ENCODE measurements around the gene OXA1L.
"Not testable (repeated sequence)": the region's sequence is repeated elsewhere in the genome, so short reads cannot be mapped to it uniquely, and the experiment has no call there.

The OXA1L gene

DNA sequence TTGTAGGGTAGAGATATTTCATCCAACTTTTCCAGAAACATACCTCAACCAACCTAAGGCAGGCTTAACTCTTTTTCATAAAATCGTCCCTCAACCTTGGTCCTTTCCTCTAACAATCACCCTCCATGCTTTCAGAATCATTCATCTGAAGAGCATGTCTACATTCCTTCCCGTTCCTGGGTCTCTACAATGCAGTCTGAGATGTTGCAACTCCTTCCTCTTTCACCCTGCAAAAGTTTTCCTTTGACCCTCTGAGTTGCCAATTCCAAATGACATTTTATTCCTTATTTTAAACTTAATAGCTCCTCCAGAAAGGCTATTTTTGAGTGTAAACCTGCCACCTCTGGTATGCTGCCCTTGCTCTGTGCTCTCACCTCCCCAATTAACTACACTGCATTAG, 32.0 kb downstream of the OXA1L start:
- DNase-seq (ENCODE audit: low read depth, low spot score), result no peak

DNA sequence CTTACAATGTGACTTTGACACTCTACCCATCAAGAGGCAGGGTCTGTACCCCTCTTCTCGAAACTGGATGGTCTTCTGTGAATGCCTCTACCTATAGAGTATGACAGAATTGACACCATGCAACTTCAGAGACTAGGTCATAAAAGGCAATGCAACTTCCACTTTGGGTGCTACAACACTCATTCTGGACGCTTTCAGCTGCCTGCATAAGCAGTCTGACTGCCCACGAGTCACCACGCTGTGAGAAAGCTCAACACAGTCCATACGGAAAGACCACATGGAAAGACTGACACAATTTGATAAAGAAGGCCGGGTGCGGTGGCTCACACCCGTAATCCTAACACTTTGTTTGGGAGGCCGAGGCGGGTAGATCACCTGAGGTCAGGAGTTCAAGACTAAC, 33.9 kb downstream of the OXA1L start:
- no peak for DNase-seq (ENCODE audit: low read depth, low spot score)

DNA sequence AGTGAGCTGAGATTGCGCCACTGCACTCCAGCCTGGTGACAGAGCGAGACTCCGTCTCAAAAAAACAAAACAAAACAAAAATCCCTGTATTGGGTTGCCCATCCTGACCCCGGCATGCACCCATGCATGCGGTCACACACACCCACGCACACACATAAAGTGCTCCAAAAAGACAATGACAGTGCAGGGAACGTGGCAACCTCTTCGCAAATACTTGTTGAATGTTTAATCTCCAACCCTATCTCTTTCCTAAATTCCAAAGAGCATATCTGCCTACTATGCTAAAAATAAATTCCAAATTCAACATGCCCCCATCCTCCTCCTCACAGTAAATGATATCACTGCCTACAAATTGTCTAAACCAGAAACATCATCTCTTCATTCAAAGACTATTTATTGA, 35.2 kb downstream of the OXA1L start:
- no peak for DNase-seq (ENCODE audit: low read depth, low spot score)

DNA sequence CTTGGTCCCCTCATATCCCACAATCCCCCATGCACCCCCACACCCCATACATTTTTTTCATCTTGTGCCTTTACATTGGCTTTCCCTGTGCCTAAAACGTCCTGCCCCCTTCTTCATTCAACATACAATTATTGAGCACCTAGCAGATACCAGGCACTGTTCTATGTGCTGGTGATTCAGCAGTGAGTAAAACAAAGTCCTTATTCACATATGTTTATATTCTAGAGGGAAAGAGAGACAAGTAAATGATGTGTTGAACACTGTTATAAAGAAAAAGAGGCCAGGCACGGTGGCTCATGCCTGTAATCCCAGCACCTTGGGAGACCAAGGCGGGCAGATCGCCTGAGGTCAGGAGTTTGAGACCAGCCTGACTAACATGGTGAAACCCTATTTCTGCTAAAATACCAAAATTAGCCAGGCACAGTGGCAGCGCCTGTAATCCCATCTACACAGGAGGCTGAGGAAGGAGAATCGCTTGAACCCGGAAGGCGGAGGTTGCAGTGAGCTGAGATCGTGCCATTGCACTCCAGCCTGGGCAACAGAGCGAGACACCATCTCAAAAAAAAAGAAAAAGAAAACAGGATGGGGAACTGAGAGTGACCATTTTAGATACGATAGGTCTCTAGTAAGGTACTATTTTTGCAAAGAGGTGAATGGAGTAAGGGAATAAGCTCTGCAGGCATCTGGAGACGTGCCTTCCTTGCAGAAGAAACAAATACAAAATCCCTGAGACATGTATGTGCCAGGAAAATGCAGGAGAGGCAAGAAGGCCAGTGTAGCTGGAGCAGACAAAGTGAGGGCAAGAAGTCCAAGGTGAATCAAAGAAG, 36.6 kb downstream of the OXA1L start:
- DNase-seq (ENCODE audit: low read depth, low spot score), result no peak

DNA sequence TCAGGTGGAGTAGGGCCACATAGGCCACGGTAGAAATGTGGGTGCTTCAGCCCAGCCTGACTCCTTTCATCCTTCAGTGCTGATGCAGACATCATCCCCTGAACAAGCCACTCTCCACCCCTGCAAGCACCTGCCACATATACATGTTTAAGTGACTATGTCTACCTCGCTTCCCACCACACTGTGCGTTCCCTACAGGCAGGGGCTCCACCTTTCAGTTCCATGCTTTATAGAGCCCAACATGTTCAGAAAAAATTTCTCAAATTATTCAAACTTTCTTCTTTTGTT, 37.1 kb downstream of the OXA1L start:
- DNase-seq (ENCODE audit: low read depth, low spot score), result no peak

DNA sequence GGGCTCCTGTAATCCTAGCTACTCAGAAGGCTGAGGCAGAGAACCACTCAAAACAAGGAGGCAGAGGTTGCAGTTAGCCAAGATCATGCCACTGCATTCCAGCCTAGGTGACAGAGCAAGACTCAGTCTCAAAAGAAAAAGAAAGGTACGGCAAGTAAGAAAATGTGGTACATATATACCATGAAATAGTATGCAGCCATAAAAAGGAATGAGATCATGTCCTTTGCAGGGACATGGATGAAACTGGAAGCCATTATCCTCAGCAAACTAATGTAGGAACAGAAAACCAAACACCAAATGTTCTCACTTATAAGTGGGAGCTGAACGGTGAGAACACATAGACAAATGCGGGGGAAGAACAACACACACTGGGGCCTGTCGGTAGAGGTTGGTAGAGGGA, 38.7 kb downstream of the OXA1L start:
- DNase-seq (ENCODE audit: low read depth, low spot score), result not testable (repeated sequence)

DNA sequence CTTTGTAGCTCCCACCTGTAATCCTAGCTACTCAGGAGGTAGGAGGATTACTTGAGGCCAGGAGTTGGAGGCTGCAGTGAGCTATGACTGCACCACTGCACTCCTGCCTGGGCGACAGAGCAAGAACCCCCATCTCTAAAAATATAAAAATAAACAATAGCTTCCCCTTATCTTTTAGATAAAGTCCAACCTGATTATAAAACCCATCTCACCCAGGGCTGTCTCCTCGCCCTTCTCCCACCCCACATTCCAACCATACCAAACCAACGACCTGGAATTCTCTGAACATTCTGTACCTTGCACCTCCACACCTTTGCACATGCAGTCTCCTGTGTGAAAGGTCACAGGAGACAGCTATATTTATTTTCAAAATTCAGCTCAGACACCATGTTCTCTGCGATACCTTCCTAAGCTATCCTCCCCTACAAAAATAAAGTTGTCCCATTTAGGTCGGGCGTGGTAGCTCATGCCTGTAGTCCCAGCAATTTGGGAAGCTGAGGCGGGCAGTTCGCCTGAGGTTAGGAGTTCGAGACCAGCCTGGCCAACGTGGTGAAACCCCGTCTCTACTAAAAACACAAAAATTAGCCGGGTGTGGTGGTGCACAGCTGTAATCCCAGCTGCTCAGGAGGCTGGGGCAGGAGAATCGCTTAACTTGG, 41.1 kb downstream of the OXA1L start:
- no peak for DNase-seq (ENCODE audit: low read depth, low spot score)

DNA sequence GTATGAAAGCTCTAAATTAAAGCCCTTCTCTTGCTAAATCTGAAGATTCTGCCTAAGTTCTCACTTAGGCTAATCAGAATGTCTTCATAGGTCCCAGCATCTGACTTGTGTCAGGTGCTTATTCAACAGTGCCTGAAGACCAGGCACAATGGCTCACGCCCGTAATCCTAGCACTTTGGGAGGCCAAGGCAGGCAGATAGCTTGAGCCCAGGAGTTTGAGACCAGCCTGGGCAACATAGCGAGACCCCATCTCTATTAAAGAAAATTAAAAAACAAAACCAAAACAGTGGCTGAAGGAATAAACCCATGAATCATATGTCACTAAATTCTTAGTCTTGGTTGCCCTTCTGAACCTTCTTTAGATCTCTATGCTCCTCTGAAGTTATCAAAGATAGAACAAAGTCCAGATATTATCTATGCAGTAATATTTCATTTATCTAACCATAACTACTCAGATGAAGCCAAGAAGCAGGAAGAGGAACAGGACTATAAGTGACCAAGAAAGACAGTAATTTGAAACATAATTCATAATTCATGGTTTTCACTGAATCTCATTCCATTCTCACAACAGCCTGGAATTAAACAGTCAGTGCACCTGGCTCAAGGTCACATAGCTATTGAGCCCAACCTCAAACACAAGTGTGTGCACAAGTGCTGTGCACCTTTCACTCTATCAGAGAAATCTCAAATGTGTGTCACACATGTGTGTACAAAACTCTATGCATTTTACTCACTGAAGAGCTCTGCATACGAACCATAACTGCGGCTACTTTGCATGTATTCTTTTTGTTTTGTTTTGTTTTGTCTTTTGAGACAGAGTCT, 42.1 kb downstream of the OXA1L start:
- DNase-seq (ENCODE audit: low read depth, low spot score), result no peak

DNA sequence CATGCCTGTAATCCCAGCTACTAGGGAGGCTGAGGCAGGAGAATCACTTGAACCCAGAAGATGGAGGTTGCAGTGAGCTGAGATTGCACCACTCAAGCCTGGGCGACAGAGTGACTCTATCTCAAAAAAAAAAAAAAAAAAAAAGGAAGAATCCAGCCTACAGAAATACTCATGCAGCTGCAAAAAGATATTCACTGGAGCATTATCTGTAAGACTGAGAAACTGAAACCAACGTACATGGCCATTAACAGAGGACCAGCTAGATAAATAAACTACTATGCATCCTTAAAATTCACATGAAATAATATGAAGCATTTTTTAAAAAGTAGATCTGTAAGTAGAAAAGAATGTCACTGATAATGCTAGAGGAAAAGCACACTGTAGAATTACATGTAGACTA, 45.2 kb downstream of the OXA1L start:
- no peak for DNase-seq (ENCODE audit: low read depth, low spot score)

DNA sequence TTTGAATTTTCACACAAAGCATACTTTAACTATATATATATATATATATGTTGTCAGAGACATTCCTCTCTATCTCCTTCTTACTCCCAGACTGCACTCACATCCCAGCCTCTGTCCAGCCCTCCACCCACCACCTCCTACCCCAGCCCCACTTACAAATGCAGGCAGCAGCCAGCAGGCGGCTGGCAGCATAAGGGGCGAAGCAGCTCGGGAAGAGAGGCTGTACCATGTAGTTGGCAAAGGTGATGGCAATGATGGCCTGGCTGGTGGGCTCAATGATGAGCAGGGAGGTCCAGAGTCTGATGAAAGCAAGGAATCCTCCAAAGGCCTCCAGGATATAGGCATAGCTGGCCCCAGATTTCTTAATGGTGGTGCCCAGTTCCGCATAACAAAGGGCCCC, 46.3 kb downstream of the OXA1L start:
- peak; percentile 42 for DNase-seq (ENCODE audit: low read depth, low spot score)

DNA sequence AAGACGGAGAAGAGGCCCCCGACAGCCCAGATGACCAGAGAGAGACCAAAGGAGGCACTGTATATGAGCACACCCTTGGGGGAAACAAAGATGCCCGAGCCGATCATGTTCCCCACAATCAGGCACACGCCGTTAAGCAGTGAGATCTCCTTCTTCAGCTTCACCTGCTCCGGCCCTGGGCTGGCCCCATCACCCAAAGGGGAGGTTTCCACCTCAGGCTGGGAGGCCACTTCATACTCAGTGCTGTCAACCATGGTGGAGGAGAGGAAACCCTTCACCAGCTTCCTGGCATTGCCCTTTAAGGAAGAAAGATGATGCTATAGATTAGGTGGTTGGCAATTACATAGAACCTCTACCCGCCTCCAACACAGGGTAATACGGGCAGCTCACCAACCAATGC, 46.7 kb downstream of the OXA1L start:
- DNase-seq (ENCODE audit: low read depth, low spot score), result no peak

DNA sequence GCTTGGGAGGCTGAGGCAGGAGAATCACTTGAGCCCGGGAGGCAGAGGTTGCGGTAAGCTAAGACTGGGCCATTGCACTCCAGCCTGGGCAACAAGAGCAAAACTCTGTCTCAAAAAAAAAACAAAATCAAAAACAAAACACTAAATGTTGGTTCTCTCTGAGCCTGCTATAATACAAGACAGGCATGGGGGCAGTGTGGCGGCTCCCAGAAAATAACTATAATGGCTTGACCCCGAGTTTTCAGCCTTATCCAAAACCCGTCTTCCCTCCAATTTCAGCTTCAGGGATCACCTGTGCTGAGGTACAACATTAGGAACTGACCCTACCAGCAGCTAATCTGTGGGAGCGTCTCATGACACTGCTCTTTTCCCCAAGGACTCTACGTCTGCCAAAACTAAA, 47.9 kb downstream of the OXA1L start:
- DNase-seq (ENCODE audit: low read depth, low spot score), result no peak

DNA sequence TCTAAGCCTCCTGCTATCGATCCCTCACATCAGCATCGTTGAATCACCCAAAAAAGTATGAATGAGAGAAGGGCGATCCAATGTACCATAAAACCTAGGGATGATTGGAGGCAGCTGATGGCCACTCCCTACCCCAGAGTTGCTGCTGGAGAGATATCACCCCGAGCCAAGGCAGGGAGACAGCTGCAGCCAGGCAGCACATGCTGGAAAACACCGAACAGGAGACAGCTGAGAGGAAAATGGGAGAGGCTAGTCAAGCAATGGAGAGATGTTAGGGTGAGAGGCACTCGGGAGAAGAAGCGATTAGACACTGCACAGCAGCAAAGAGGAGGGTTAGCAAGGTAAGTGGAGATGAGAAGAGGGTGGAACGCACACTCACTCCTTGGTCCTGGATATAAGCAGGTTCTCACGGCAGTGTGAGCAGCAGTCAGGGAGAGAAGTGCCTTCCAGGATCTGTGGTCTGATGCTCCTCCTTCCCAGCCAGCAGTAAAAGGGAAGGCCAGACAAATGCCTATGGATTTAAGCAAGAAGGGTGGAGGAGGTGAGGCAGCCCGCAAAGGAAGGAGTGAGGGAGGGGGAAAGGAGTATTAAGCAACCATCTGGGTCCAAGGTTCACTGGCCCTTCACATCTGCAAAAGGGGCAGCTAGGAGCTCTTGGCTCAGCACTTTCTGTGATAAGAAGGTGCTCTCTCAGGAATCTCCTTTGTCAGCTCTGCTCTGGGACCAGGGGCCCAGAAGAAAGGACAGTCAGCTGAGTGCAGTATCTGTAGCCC, 48.6 kb downstream of the OXA1L start, which contains the start of gene SLC7A7:
SLC7A7 (minus strand) TSS at position 495 of the 773 bp plus-strand sequence. CDS start 2,037 bp downstream, outside the sequence.
- DNase-seq (ENCODE audit: low read depth, low spot score), result peak; percentile 69

DNA sequence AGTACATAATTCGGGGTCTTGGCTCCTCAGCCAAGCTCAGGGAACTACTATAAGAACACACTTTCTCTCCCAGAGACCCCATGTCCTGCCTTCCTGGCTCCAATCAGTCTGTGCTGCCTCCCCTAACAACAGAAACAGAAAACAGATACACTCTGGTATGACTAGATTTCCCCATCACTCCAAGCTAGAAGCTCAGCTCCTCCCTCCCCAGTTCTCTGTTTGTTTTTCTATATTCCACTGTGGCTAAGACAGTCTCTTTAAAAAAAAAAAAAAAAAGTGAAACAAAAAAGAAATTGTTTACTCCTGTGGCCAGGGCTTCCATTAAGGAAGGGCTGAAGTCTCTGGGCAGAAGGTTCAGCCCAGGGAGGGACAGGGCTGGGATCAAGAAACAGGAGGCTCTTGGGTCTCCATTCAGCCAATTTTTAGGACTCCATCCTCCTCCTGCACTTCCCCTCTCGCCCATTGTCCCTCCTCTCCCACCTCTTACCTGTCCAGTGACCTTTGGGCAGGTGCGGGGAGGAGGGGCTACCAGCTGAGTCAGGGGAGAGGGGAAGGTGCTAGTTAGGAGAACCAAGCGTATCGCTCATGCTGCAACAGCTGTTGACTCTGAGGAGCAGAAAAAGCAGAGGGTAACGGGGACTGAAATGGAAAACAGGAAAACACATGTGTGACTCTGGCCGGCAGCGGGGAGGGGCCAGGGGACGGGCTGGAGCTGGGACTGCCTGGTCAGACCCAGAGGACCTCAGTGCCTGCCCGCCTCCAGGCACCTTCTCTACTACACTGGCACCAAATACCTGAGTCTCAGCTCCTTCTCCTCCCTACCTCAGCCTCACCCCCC, 52.9 kb downstream of the OXA1L start:
- peak; percentile 66 for DNase-seq (ENCODE audit: low read depth, low spot score)

DNA sequence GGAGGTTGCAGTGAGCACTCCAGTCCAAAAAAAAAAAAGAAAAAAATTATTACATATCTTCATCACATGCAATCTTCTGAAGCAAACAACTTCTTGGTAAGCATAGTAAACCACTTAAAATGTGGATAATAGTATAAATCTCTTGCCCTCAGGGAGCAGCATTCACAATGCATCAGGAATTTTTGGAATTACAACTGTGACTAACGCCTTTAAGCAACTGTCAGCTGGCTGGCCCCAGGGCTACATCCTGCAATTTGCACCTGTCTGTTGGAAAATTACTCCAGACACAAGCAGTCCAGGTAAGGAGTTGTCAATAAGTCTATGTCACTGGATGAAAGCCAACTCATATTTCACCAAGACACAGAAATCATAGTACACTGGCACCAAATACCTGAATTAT, 54.2 kb downstream of the OXA1L start:
- peak; percentile 77 for DNase-seq (ENCODE audit: low read depth, low spot score)

DNA sequence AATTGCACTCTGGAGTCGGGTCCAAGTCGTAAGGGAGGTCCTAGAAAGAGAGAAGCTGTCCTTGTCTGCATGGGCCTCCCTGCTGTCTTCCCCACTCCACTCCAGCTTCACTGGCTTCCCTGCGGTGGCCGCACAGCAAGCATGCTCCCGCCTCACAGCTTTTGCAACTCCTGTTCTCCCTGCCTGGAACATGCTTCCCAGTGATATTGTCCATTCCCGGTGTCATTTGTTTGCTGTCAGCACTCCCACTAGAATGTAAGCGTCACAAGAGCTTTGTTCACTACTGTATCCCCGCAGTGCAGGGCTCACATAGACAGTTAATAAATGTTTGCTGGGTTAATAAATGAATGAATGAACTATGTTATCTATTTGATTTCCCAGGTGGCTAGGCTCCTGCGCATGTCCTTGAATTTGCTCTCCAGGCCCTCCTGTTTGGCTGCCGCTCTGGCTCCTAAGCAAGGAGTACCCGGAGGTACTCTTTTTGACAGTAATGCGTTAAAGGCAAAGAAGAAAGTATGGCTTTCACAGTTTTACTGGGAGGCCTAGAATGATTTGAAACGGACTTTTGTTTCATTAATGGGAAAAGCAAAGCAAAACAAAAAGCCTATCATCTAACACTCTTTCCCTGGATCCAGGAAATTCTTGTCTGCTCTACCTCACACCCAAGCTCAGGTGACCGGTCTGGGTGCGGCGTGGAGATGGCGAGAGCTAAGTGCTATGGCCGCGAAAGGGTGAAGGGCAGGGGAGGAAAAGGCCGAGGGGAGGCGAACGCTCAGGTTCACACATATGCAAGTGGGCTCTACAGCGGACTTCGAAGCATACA, 54.9 kb downstream of the OXA1L start:
- DNase-seq (ENCODE audit: low read depth, low spot score), result peak; percentile 70

DNA sequence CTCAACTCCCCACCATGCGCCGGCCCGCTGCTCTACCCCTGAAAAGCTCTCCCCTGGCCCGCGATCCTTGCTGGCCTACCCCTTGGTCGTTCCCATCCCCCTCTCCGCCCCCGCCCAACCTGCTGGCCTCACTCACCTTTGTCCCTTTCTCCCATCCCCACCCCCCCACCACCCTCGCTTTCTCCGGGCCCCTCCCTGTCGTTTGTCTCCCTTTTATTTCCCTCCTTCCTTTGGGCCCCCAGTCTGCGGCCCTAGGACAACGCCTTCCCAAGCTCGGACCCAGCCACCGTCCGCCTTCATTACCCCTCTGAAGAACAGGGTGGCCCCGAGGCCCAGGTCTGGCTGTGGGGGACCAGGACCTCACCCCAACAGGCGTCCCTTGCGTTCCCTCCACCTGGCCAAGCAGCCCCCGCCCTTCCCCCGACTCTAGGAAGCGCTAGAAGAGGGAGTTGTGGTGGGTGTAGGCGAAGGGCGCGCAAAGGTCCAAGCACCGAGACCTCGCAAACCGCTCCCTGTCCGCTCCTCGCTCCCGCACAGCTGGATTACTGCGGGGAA, 55.6 kb downstream of the OXA1L start:
- peak; percentile 61 for DNase-seq (ENCODE audit: low read depth, low spot score)

Data from ELF-1 (cell line).